ENCODE data around the gene PLEKHM3.

PLEKHM3 gene

GRCh38 chr2:207955456-207955855 is 69.9 kb downstream of the PLEKHM3 start:
- H3K27me3 ChIP-seq (ENCODE audit: insufficient read depth, poor library complexity, severe bottlenecking) = no peaks in the 10 kb centered on the region
- no peak for TF ChIP-seq REST (IDR thresholded peaks at IDR 0.05; ENCODE audit: insufficient replicate concordance, low read depth)
- no peak for TF ChIP-seq CTCF (IDR thresholded peaks at IDR 0.05; ENCODE audit: insufficient read depth, low read length)
- no peak for TF ChIP-seq GABPA (IDR thresholded peaks at IDR 0.05; ENCODE audit: low read depth)
- TF ChIP-seq SPI1 (IDR thresholded peaks at IDR 0.05; ENCODE audit: borderline replicate concordance, low read depth) = no peak
- TF ChIP-seq POLR2AphosphoS5 (IDR thresholded peaks at IDR 0.05; ENCODE audit: low read depth) = no peak
- no peak overlapping the region for H3K4me3 ChIP-seq (replicated peaks; ENCODE audit: insufficient read depth, low read length)
- no peak overlapping the region for H3K27ac ChIP-seq (replicated peaks)
- DNase-seq (ENCODE audit: low read depth in 1 of 2, low spot score in 1 of 2) = no peak

- no peak overlapping the region for H3K4me3 ChIP-seq (replicated peaks; ENCODE audit: insufficient read depth, low read length)
- no peaks in the 10 kb centered on the region for H3K27me3 ChIP-seq (ENCODE audit: insufficient read depth, poor library complexity, severe bottlenecking)
- TF ChIP-seq REST (IDR thresholded peaks at IDR 0.05; ENCODE audit: insufficient replicate concordance, low read depth) (no peak), SPI1 (IDR thresholded peaks at IDR 0.05; ENCODE audit: borderline replicate concordance, low read depth) (no peak), CTCF (IDR thresholded peaks at IDR 0.05; ENCODE audit: insufficient read depth, low read length) (no peak), GABPA (IDR thresholded peaks at IDR 0.05; ENCODE audit: low read depth) (no peak), POLR2AphosphoS5 (IDR thresholded peaks at IDR 0.05; ENCODE audit: low read depth) (no peak)
- DNase-seq (ENCODE audit: low read depth in 1 of 2, low spot score in 1 of 2) = no peak
- no peak overlapping the region for H3K27ac ChIP-seq (replicated peaks)
Observed at GRCh38 chr2:207953354-207953753, 72.0 kb downstream of the PLEKHM3 start.

GRCh38 chr2:207952564-207953345 is 72.6 kb downstream of the PLEKHM3 start:
- Histone ChIP-seq H3K27ac (replicated peaks) (no peak overlapping the region), H3K4me3 (replicated peaks; ENCODE audit: insufficient read depth, low read length) (no peak overlapping the region), H3K27me3 (ENCODE audit: insufficient read depth, poor library complexity, severe bottlenecking) (no peaks in the 10 kb centered on the region)
- no peak for TF ChIP-seq POLR2AphosphoS5 (IDR thresholded peaks at IDR 0.05; ENCODE audit: low read depth)
- no peak for TF ChIP-seq REST (IDR thresholded peaks at IDR 0.05; ENCODE audit: insufficient replicate concordance, low read depth)
- TF ChIP-seq SPI1 (IDR thresholded peaks at IDR 0.05; ENCODE audit: borderline replicate concordance, low read depth) = no peak
- TF ChIP-seq GABPA (IDR thresholded peaks at IDR 0.05; ENCODE audit: low read depth) = no peak
- no peak for TF ChIP-seq CTCF (IDR thresholded peaks at IDR 0.05; ENCODE audit: insufficient read depth, low read length)
- no peak for DNase-seq (ENCODE audit: low read depth in 1 of 2, low spot score in 1 of 2)
